Activated CD4-positive, alpha-beta memory T cell treated with anti-CD3 and anti-CD28 coated beads, Interleukin-2, amount 10 ng/mL, durations not matched to agents 7 days and 5 days (primary cell): Measurements from ENCODE around the gene OXA1L. TPM values are rescaled to one million over a fixed set of nuclear protein-coding genes. Genes with fewer than 3 reads are reported as not detected.
A peak's percentile ranks its signal among the peaks of the same experiment; 100 is the strongest.

Experiments
- CTCF ChIA-PET: fragments of 350-600 bp; sonication (Branson Sonifier 250); formaldehyde crosslinking; loops from one replicate; lab custom pipeline; 2021; ENCODE audit warnings: antibody characterized with exemption, inconsistent platforms; lab: Charles Lee
- POLR2A ChIA-PET: fragments of 350-600 bp; sonication (Branson Sonifier 250); formaldehyde crosslinking; loops from one replicate; lab custom pipeline; 2021; ENCODE audit warnings: antibody characterized with exemption; lab: Charles Lee
- DNase-seq: peaks from one replicate; pipeline ENCODE4 v3.0.0-alpha.2; 2020
- H3K27ac Mint-ChIP-seq: one replicate; pipeline ENCODE4 v1.8.0; 2021; ENCODE audit warnings: mild to moderate bottlenecking, mixed read lengths
- H3K27me3 Mint-ChIP-seq: one replicate; pipeline ENCODE4 v1.8.0; 2021; ENCODE audit warnings: mixed read lengths
- H3K36me3 Mint-ChIP-seq: one replicate; pipeline ENCODE4 v1.8.0; 2021; ENCODE audit warnings: low read depth, mixed read lengths
- H3K4me1 Mint-ChIP-seq: one replicate; pipeline ENCODE4 v1.8.0; 2021; ENCODE audit warnings: mixed read lengths
- H3K4me3 Mint-ChIP-seq: one replicate; pipeline ENCODE4 v1.8.0; 2021; ENCODE audit warnings: mild to moderate bottlenecking, mixed read lengths
- H3K9me3 Mint-ChIP-seq: one replicate; pipeline ENCODE4 v1.8.0; 2021; ENCODE audit warnings: mixed read lengths
- total RNA-seq, 2 experiments: library from RNA; stranded (reverse); gene quantifications; one replicate each; pipeline ENCODE4 v1.2.3, GENCODE V29; 2021

OXA1L gene
- total RNA-seq, 2 experiments from 2014 or later, result 118 to 122 TPM

GRCh38 chr14:22808388-22809209 is 42.1 kb downstream of the OXA1L start:
- peaks cover 13% of the 10 kb centered on the region for H3K27me3 Mint-ChIP-seq

GRCh38 chr14:22811722-22812121 is 45.2 kb downstream of the OXA1L start:
- Mint-ChIP-seq H3K9me3 (no peaks in the 10 kb centered on the region), H3K27me3 (peaks cover 5% of the 10 kb centered on the region), H3K27ac (no peak overlapping the region), H3K36me3 (no peaks in the 10 kb centered on the region), H3K4me3 (no peak overlapping the region), H3K4me1 (peaks cover 9% of the 10 kb centered on the region)
- POLR2A ChIA-PET, result no interaction called here
- no peak for DNase-seq
- CTCF ChIA-PET, result interaction anchor here (0.6 to 1.6 kb wide), 4 partner anchors 11 to 112 kb away, joined by 3 to 5 read pairs (median 4); no protein-coding TSS in a partner anchor

More at GRCh38 chr14:22808388-22809209, 42.1 kb downstream of the OXA1L start:
- no peak for DNase-seq
- ChIA-PET POLR2A (interaction anchor here (1.1 kb wide), 1 partner anchor 42 kb away, joined by 4 read pairs; the partner anchor contains the start of gene OXA1L), CTCF (interaction anchor here (1.6 to 1.7 kb wide), 2 partner anchors 11 to 47 kb away, joined by 4 to 5 read pairs; no protein-coding TSS in a partner anchor)
- Mint-ChIP-seq H3K4me3 (no peak overlapping the region), H3K36me3 (no peaks in the 10 kb centered on the region), H3K27ac (no peak overlapping the region), H3K9me3 (no peaks in the 10 kb centered on the region), H3K4me1 (peaks cover 4% of the 10 kb centered on the region)

GRCh38 chr14:22812744-22813143 is 46.3 kb downstream of the OXA1L start:
- ChIA-PET CTCF (interaction anchor here (0.6 to 0.7 kb wide), 2 partner anchors 11 to 88 kb away, joined by 3 read pairs; no protein-coding TSS in a partner anchor), POLR2A (interaction anchor here (0.6 kb wide), 1 partner anchor 10 kb away, joined by 3 read pairs; no protein-coding TSS in a partner anchor)
- peaks cover 3% of the 10 kb centered on the region for H3K27me3 Mint-ChIP-seq
- H3K9me3 Mint-ChIP-seq, result no peaks in the 10 kb centered on the region
- DNase-seq, result no peak
- peaks cover 9% of the 10 kb centered on the region for H3K4me1 Mint-ChIP-seq
- H3K36me3 Mint-ChIP-seq, result no peaks in the 10 kb centered on the region
- H3K4me3 Mint-ChIP-seq, result no peak overlapping the region
- H3K27ac Mint-ChIP-seq, result no peak overlapping the region

GRCh38 chr14:22813145-22813544 is 46.7 kb downstream of the OXA1L start:
- DNase-seq, result no peak
- peaks cover 9% of the 10 kb centered on the region for H3K4me1 Mint-ChIP-seq
- peaks cover 3% of the 10 kb centered on the region for H3K27me3 Mint-ChIP-seq
- CTCF ChIA-PET, result no interaction called here
- no peak overlapping the region for H3K4me3 Mint-ChIP-seq
- H3K36me3 Mint-ChIP-seq, result no peaks in the 10 kb centered on the region
- POLR2A ChIA-PET, result interaction anchor here (0.6 kb wide), 1 partner anchor 10 kb away, joined by 3 read pairs; no protein-coding TSS in a partner anchor
- H3K9me3 Mint-ChIP-seq, result no peaks in the 10 kb centered on the region
- no peak overlapping the region for H3K27ac Mint-ChIP-seq

GRCh38 chr14:22814373-22814772 is 47.9 kb downstream of the OXA1L start:
- H3K27me3 Mint-ChIP-seq, result peaks cover 3% of the 10 kb centered on the region
- POLR2A ChIA-PET, result no interaction called here
- peaks cover 16% of the 10 kb centered on the region for H3K4me1 Mint-ChIP-seq

GRCh38 chr14:22814941-22815713 is 48.6 kb downstream of the OXA1L start, which contains the start of gene SLC7A7:
Gene SLC7A7, minus strand, starts transcription at chr14:22815435. Its CDS starts 2,037 bp downstream, at chr14:22813398.
- no peaks in the 10 kb centered on the region for H3K9me3 Mint-ChIP-seq
- POLR2A ChIA-PET, result no interaction called here

More at GRCh38 chr14:22814373-22814772, 47.9 kb downstream of the OXA1L start:
- CTCF ChIA-PET, result interaction anchor here (1.0 to 1.7 kb wide), 2 partner anchors 59 to 258 kb away, joined by 3 read pairs; no protein-coding TSS in a partner anchor
- no peaks in the 10 kb centered on the region for H3K9me3 Mint-ChIP-seq
- no peak overlapping the region for H3K27ac Mint-ChIP-seq
- DNase-seq, result no peak
- no peaks in the 10 kb centered on the region for H3K36me3 Mint-ChIP-seq
- no peak overlapping the region for H3K4me3 Mint-ChIP-seq

GRCh38 chr14:22819151-22819988 is 52.9 kb downstream of the OXA1L start:
- ChIA-PET CTCF (interaction anchor here (0.7 to 2.8 kb wide), 12 partner anchors 10 to 261 kb away, joined by 3 to 20 read pairs (median 4); no protein-coding TSS in a partner anchor), POLR2A (interaction anchor here (1.1 kb wide), 1 partner anchor 235 kb away, joined by 3 read pairs; no protein-coding TSS in a partner anchor)
- Mint-ChIP-seq H3K9me3 (no peaks in the 10 kb centered on the region), H3K4me3 (no peak overlapping the region), H3K27me3 (peaks cover 19% of the 10 kb centered on the region), H3K27ac (no peak overlapping the region), H3K4me1 (peaks cover 30% of the 10 kb centered on the region), H3K36me3 (no peaks in the 10 kb centered on the region)
- DNase-seq, result no peak

More at GRCh38 chr14:22814941-22815713, 48.6 kb downstream of the OXA1L start, which contains the start of gene SLC7A7:
- Mint-ChIP-seq H3K4me1 (peaks cover 24% of the 10 kb centered on the region), H3K27me3 (peaks cover 6% of the 10 kb centered on the region), H3K27ac (no peak within 1 kb of the TSS), H3K4me3 (no peak within 1 kb of the TSS), H3K36me3 (no peaks in the 10 kb centered on the region)
- no peak for DNase-seq
- CTCF ChIA-PET, result interaction anchor here (1.0 to 1.7 kb wide), 2 partner anchors 58 to 259 kb away, joined by 3 read pairs; no protein-coding TSS in a partner anchor

- H3K36me3 Mint-ChIP-seq, result no peaks in the 10 kb centered on the region
- peaks cover 19% of the 10 kb centered on the region for H3K27me3 Mint-ChIP-seq
- ChIA-PET POLR2A (interaction anchor here (0.9 kb wide), 1 partner anchor 289 kb away, joined by 3 read pairs; no protein-coding TSS in a partner anchor), CTCF (interaction anchor here (1.0 to 7.5 kb wide), 7 partner anchors 32 to 264 kb away, joined by 3 to 195 read pairs (median 5); no protein-coding TSS in a partner anchor)
- no peaks in the 10 kb centered on the region for H3K9me3 Mint-ChIP-seq
- no peak overlapping the region for H3K27ac Mint-ChIP-seq
- peaks cover 39% of the 10 kb centered on the region for H3K4me1 Mint-ChIP-seq
- H3K4me3 Mint-ChIP-seq, result no peak overlapping the region
- no peak for DNase-seq
These were observed 54.2 kb downstream of the OXA1L start for GRCh38 chr14:22820731-22821130.

GRCh38 chr14:22821193-22822015 is 54.9 kb downstream of the OXA1L start:
- no peak overlapping the region for H3K4me3 Mint-ChIP-seq
- CTCF ChIA-PET, result interaction anchor here (0.8 to 7.5 kb wide), 7 partner anchors 9 to 265 kb away, joined by 3 to 195 read pairs (median 4); no protein-coding TSS in a partner anchor

GRCh38 chr14:22822016-22822570 is 55.6 kb downstream of the OXA1L start:
- Mint-ChIP-seq H3K9me3 (no peaks in the 10 kb centered on the region), H3K27ac (no peak overlapping the region), H3K36me3 (no peaks in the 10 kb centered on the region), H3K4me3 (peak overlapping the region; percentile 35), H3K4me1 (peaks cover 36% of the 10 kb centered on the region), H3K27me3 (peaks cover 19% of the 10 kb centered on the region)
- ChIA-PET CTCF (interaction anchor here (0.5 to 7.5 kb wide), 25 partner anchors 11 to 1273 kb away, joined by 3 to 195 read pairs (median 5); partner anchors contain the start of genes AJUBA and LRP10), POLR2A (interaction anchor here (1.0 to 2.3 kb wide), 6 partner anchors 32 to 160 kb away, joined by 3 to 10 read pairs (median 5); partner anchors contain the start of genes AJUBA, LRP10 and OXA1L)
- no peak for DNase-seq

More at GRCh38 chr14:22821193-22822015, 54.9 kb downstream of the OXA1L start:
- POLR2A ChIA-PET, result interaction anchor here (0.9 kb wide), 1 partner anchor 290 kb away, joined by 3 read pairs; no protein-coding TSS in a partner anchor
- no peak overlapping the region for H3K27ac Mint-ChIP-seq
- no peaks in the 10 kb centered on the region for H3K36me3 Mint-ChIP-seq
- H3K9me3 Mint-ChIP-seq, result no peaks in the 10 kb centered on the region
- no peak for DNase-seq
- H3K27me3 Mint-ChIP-seq, result peaks cover 19% of the 10 kb centered on the region
- H3K4me1 Mint-ChIP-seq, result peaks cover 36% of the 10 kb centered on the region
